Stimulated activated CD8-positive, alpha-beta memory T cell treated with anti-CD3 and anti-CD28 coated beads, Interleukin-12 subunit alpha, Interleukin-12 subunit beta, amount 100 ng/mL, for 24 hours (primary cell): Measurements from ENCODE around the gene ZNF23.

Source experiments
- DNase-seq: peaks from one replicate; pipeline ENCODE4 v3.0.0-alpha.2; 2020; ENCODE audit errors: extremely low read depth

The ZNF23 gene

DNA sequence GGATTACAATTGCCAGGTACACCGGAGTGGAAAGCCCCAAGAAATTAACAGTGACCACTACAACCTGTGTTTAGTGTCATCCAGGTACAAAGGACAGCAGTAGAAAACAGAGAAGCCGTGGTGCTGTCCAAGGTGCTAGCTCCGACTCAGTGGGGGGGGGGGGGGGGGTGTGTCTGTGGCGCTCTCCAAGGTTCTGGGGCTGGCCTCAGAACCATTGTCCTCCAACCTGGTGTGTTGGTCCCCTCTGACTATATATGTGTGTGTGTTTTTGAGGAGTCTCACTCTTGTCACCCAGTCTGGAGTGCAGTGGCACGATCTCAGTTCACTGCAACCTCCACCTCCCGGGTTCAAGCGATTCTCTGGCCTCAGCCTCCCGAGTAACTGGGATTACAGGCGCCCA, 5.8 kb upstream of the ZNF23 start:
- DNase-seq, result no peak

- DNase-seq, result no peak
Measured at GRCh38 chr16:71464231-71464630, 2.2 kb upstream of the ZNF23 start.

DNA sequence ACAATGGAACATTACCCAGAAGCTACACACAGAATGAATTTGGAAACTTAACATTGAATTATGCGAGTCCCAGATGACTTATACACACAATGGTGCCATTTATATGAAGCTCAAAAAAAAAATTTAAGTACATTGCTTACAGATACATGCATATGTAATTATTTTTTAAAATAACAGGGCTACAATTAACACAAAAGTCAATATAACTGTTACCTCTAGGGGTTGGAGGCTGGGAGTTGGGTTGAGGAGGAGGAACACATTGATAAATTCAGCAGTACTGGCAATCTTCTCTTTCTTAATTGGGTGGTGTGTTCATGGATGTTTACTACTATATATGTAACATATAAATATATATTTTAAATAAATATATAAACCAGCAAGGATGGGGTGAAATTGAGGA, 1.1 kb downstream of the ZNF23 start:
- DNase-seq, result no peak

GRCh38 chr16:71460236-71460635, 1.8 kb downstream of the ZNF23 start:
- DNase-seq, result no peak

- no peak for DNase-seq
Measured at GRCh38 chr16:71459510-71459909, 2.5 kb downstream of the ZNF23 start.

GRCh38 chr16:71456801-71457200, 5.2 kb downstream of the ZNF23 start:
- no peak for DNase-seq

DNA sequence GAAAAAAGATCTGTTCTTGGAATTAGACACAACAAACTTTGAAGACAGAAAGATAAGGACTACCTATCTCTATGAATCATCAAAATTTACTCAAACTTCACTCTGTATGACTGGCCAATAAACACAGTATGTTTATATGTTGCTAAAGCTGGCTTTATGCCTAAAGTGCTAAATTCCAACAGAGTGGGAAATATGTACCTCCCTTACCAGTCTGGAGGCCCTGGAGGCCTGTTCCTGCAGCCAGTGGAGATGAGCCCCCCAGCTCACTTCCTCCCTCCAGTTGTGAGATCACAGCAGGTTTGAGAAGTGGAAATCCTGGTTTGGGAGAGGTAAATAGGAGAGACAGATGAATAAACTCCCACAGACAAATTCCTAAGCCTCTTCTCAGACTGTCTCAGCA, 9.0 kb downstream of the ZNF23 start:
- no peak for DNase-seq

DNA sequence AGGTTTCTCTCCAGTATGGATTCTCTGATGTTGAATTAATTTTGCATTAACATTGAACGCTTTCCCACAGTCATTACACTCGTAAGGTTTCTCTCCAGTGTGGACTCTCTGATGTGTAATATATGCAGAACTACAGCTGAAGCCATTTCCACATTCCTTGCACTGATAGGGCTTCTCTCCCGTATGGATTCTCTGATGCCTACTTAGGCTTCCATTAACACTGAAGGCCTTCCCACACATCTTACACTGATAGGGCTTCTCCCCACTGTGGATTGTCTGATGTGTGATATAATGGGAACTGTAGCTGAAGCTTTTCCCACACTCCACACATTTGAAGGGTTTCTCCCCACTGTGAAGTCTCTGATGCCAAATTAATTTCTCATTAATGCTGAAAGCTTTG, 13.0 kb downstream of the ZNF23 start:
- DNase-seq, result no peak

GRCh38 chr16:71448274-71448866, 13.7 kb downstream of the ZNF23 start:
- DNase-seq, result no peak

DNA sequence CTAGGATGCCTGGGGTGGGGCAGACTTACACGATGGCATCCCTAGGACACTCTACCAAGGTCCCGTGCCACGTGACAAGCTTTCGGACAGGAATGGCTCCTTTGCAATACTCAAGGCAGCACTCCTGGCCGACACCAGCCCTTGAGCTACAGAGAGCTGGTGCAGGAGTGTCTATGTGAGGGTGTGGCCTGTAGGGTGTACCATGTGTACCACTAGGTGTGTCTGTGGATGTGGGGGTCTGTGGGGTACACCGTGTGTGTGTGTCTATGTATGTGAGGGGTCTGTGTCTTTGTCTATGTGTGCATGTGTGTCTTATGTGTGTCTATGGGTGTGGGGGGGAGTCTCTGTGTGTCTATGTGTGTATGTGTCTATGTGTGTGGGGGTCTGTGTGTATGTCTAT, 18.3 kb downstream of the ZNF23 start:
- no peak for DNase-seq

DNA sequence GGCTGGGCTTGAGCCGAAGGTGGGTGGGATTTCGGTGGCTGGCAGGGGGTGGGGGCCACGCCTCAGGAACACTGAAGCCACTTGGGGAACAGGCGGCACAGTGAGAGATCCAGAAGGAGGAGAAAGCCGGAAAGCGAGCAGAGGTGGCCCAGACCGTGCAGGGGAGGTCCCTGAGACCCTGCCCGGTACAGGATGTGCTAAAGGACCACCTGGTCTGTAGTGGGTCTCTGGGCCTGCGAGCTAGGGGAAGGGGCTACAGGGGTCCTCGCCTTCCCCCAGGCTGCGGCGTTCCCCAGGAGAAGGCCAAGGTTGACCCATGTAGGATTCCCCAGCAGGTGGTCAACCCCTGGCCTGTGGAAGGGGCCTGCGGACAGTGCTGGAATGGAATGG, 20.0 kb downstream of the ZNF23 start, which contains the start of gene TLE7:
TSS of gene TLE7 (minus strand) at position 4 of the 390 bp plus-strand sequence. CDS start 8,730 bp downstream, outside the sequence.
- no peak for DNase-seq

- no peak for DNase-seq
Measured at GRCh38 chr16:71441348-71442050, 20.5 kb downstream of the ZNF23 start.

- DNase-seq, result no peak
Measured at GRCh38 chr16:71440669-71441347, 21.2 kb downstream of the ZNF23 start.

GRCh38 chr16:71439523-71439922, 22.5 kb downstream of the ZNF23 start:
- no peak for DNase-seq

GRCh38 chr16:71436473-71436872, 25.6 kb downstream of the ZNF23 start:
- no peak for DNase-seq

- DNase-seq, result no peak
Measured at GRCh38 chr16:71432906-71433305, 29.1 kb downstream of the ZNF23 start.

- no peak for DNase-seq
Measured at GRCh38 chr16:71431991-71432390, 30.1 kb downstream of the ZNF23 start.

- no peak for DNase-seq
Measured at GRCh38 chr16:71431176-71431575, 30.9 kb downstream of the ZNF23 start.

GRCh38 chr16:71430744-71431143, 31.3 kb downstream of the ZNF23 start:
- DNase-seq, result no peak

DNA sequence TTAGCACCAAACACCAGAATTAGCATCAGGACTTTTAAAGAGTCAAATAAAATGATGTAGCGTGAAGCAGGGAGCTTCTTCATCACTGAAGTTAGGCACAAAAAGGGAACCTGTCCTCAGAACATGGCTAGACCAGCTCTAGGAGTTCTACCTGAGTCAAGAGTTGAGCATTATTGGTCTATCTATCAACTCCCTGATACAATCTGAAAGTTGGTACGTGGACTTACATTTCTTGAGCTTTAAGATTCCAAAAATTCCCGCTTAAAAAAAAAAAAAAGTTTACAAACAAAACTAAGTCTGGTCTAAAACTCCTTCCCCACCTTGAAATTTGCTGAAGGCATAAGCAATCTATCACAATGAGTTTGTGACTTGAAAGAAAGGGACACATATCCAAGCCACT, 32.5 kb downstream of the ZNF23 start:
- DNase-seq, result no peak

DNA sequence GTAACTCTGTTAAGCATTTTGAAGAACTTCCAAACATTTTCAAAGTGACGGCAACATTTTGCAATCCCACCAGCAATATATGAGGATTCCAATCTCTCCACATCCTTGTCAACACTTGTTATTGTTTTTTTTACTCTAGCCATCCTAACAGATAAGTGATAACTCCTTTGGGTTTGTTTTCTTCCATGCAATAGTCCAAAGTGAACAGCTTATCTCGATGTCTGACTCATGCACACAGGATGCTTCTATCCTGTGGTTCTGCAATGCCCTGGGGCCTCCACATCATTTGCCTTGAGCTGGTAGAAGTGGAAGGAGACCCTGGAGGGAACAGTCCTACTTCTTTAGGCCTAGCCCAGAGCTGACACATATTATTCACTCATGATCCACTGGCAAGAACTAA, 33.2 kb downstream of the ZNF23 start:
- DNase-seq, result no peak

DNA sequence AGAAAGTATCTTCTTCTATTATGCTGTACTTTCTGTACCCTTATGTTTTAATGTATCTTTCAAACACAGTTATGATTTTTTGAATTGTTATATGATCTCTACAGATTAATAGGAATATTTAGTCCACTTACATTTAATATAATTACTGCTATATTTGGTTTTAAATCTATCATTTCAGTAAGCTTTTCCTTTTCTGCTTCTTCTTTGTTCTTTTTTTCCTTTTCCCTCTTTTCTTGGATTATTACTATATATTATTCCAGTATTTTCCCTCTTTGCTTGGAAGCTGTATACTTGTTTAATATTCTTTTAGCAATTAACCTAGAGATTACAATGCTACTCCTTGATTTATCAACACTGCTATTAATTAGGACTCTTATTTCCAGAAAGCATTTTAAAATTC, 33.7 kb downstream of the ZNF23 start:
- no peak for DNase-seq
